NOMO-1 treated with DMSO at 0.1 percent for 48 hours (cell line): ENCODE data around the gene STPG4.
"Not testable (repeated sequence)": the region's sequence is repeated elsewhere in the genome, so short reads cannot be mapped to it uniquely, and the experiment has no call there.

Experiments
- DNase-seq: peaks from one replicate; lab custom pipeline; 2025; ENCODE audit not compliant: unreplicated experiment; lab: John Stamatoyannopoulos, UW

The STPG4 gene

GRCh38 chr2:47128705-47129104, 26.4 kb downstream of the STPG4 start:
- no peak for DNase-seq

- no peak for DNase-seq
Observed at GRCh38 chr2:47127862-47128543, 27.1 kb downstream of the STPG4 start.

- no peak for DNase-seq
Observed at GRCh38 chr2:47126783-47127182, 28.3 kb downstream of the STPG4 start.

GRCh38 chr2:47124740-47125139, 30.4 kb downstream of the STPG4 start:
- not testable (repeated sequence) for DNase-seq

GRCh38 chr2:47120424-47120823, 34.7 kb downstream of the STPG4 start:
- not testable (repeated sequence) for DNase-seq

GRCh38 chr2:47119001-47119400, 36.1 kb downstream of the STPG4 start:
- DNase-seq: no peak

- no peak for DNase-seq
Observed at GRCh38 chr2:47118581-47118980, 36.5 kb downstream of the STPG4 start.

- DNase-seq: no peak
Observed at GRCh38 chr2:47112665-47113435, 42.3 kb downstream of the STPG4 start.

GRCh38 chr2:47109680-47110079, 45.4 kb downstream of the STPG4 start:
- DNase-seq: no peak

GRCh38 chr2:47109007-47109375, 46.1 kb downstream of the STPG4 start:
- no peak for DNase-seq

- DNase-seq: not testable (repeated sequence)
Observed at GRCh38 chr2:47108267-47109006, 46.7 kb downstream of the STPG4 start.

- DNase-seq: not testable (repeated sequence)
Observed at GRCh38 chr2:47107201-47107600, 47.9 kb downstream of the STPG4 start.

- not testable (repeated sequence) for DNase-seq
Observed at GRCh38 chr2:47106231-47106630, 48.9 kb downstream of the STPG4 start.

GRCh38 chr2:47099712-47100111, 55.4 kb downstream of the STPG4 start:
- not testable (repeated sequence) for DNase-seq

GRCh38 chr2:47098953-47099352, 56.2 kb downstream of the STPG4 start:
- DNase-seq: no peak

- no peak for DNase-seq
Observed at GRCh38 chr2:47097563-47097962, 57.5 kb downstream of the STPG4 start.

- DNase-seq: no peak
Observed at GRCh38 chr2:47096451-47096850, 58.7 kb downstream of the STPG4 start.

GRCh38 chr2:47095349-47096020, 59.6 kb downstream of the STPG4 start:
- DNase-seq: no peak

GRCh38 chr2:47094511-47095142, 60.5 kb downstream of the STPG4 start:
- no peak for DNase-seq

GRCh38 chr2:47093626-47094025, 61.5 kb downstream of the STPG4 start:
- no peak for DNase-seq

- no peak for DNase-seq
Observed at GRCh38 chr2:47092465-47092864, 62.6 kb downstream of the STPG4 start.
